NCI-H146 (cell line): ENCODE data around the gene NAT8.
"Not testable (repeated sequence)": the region's sequence is repeated elsewhere in the genome, so short reads cannot be mapped to it uniquely, and the experiment has no call there.

Source experiments
- DNase-seq: peaks from one replicate; lab custom pipeline; 2025; lab: John Stamatoyannopoulos, UW

NAT8 gene

GRCh38 chr2:73642338-73643018, at the start of gene NAT8:
Gene NAT8, minus strand, starts transcription at chr2:73642422. Its CDS starts 794 bp downstream, at chr2:73641628.
- DNase-seq = no peak

GRCh38 chr2:73690372-73691088, 48.3 kb upstream of the NAT8 start:
- peak; percentile 19 for DNase-seq

- not testable (repeated sequence) for DNase-seq
Measured at GRCh38 chr2:73688494-73688893, 46.3 kb upstream of the NAT8 start.

GRCh38 chr2:73685764-73686438, 43.7 kb upstream of the NAT8 start:
- DNase-seq = no peak

- not testable (repeated sequence) for DNase-seq
Measured at GRCh38 chr2:73684905-73685304, 42.7 kb upstream of the NAT8 start.

- DNase-seq = not testable (repeated sequence)
Measured at GRCh38 chr2:73684325-73684724, 42.1 kb upstream of the NAT8 start.

- DNase-seq = peak; percentile 5
Measured at GRCh38 chr2:73679951-73680571, 37.8 kb upstream of the NAT8 start.

GRCh38 chr2:73679237-73679636, 37.0 kb upstream of the NAT8 start:
- not testable (repeated sequence) for DNase-seq

GRCh38 chr2:73678008-73678407, 35.8 kb upstream of the NAT8 start:
- DNase-seq = not testable (repeated sequence)

GRCh38 chr2:73676211-73676610, 34.0 kb upstream of the NAT8 start:
- DNase-seq = not testable (repeated sequence)

- not testable (repeated sequence) for DNase-seq
Measured at GRCh38 chr2:73674696-73675157, 32.5 kb upstream of the NAT8 start.

GRCh38 chr2:73669976-73670375, 27.8 kb upstream of the NAT8 start:
- DNase-seq = not testable (repeated sequence)

GRCh38 chr2:73667239-73667638, 25.0 kb upstream of the NAT8 start:
- not testable (repeated sequence) for DNase-seq

- DNase-seq = no peak
Measured at GRCh38 chr2:73654175-73654574, 12.0 kb upstream of the NAT8 start.

- DNase-seq = no peak
Measured at GRCh38 chr2:73652348-73652747, 10.1 kb upstream of the NAT8 start.

GRCh38 chr2:73651591-73652230, 9.5 kb upstream of the NAT8 start:
- DNase-seq = no peak

GRCh38 chr2:73647690-73648089, 5.5 kb upstream of the NAT8 start:
- DNase-seq = not testable (repeated sequence)

- no peak for DNase-seq
Measured at GRCh38 chr2:73641767-73642062, 507 bp downstream of the NAT8 start.

GRCh38 chr2:73640946-73641766, 1.1 kb downstream of the NAT8 start:
- no peak for DNase-seq

- no peak for DNase-seq
Measured at GRCh38 chr2:73640511-73640911, 1.7 kb downstream of the NAT8 start.

- no peak for DNase-seq
Measured at GRCh38 chr2:73638429-73638828, 3.8 kb downstream of the NAT8 start.
